PC-9 (cell line): ENCODE measurements around the gene HDAC7. TPM values are rescaled to one million over a fixed set of nuclear protein-coding genes. Genes with fewer than 3 reads are reported as not detected.

Experiments used
- BruUV-seq: library from RNA; stranded (reverse); fragments of 400-500 nt; replicated peaks from 2 replicates; lab custom pipeline; 2021; lab: Mats Ljungman, UMichigan
- CTCF ChIA-PET: fragments of 300-600 bp; sonication (Branson Sonifier 250); formaldehyde crosslinking; loops from one replicate; lab custom pipeline; 2022; ENCODE audit warnings: antibody characterized with exemption; lab: Charles Lee
- POLR2A ChIA-PET: fragments of 300-600 bp; sonication (Branson Sonifier 250); formaldehyde crosslinking; loops from one replicate; lab custom pipeline; 2022; ENCODE audit warnings: antibody characterized with exemption; ENCODE audit not compliant: unreplicated experiment; lab: Charles Lee
- DNase-seq, 2 experiments: peaks; one replicate each; pipeline versions ENCODE4 v3.0.0 to v3.0.0-alpha.2; 2015 to 2022; ENCODE audit warnings: mixed read lengths in 1 of 2
- H2AFZ ChIP-seq: fragments of 200-600 bp; sonication (generic); 2 replicates; pipeline ENCODE4 v1.8.1; 2017; ENCODE audit warnings: antibody characterized with exemption
- H3F3A ChIP-seq: fragments of 200-600 bp; sonication (generic); 2 replicates; pipeline ENCODE4 v1.8.1; 2017; ENCODE audit warnings: antibody characterized with exemption, mild to moderate bottlenecking, low read depth; ENCODE audit not compliant: insufficient read depth
- H3K27ac ChIP-seq: fragments of 200-600 bp; sonication (generic); 2 replicates; pipeline ENCODE4 v1.6.1; 2016; ENCODE audit warnings: mixed run types
- H3K27me3 ChIP-seq: fragments of 200-600 bp; sonication (generic); 2 replicates; pipeline ENCODE4 v1.6.1; 2016; ENCODE audit warnings: low read depth, mixed run types; ENCODE audit not compliant: insufficient read depth
- H3K36me3 ChIP-seq: fragments of 200-600 bp; sonication (generic); 2 replicates; pipeline ENCODE4 v1.6.1; 2016; ENCODE audit warnings: low read depth, mixed run types
- H3K4me1 ChIP-seq: fragments of 200-600 bp; sonication (generic); replicated peaks from 2 replicates; pipeline ENCODE4 v1.6.1; 2016; ENCODE audit warnings: mixed run types; ENCODE audit not compliant: insufficient read depth
- H3K4me2 ChIP-seq: fragments of 200-600 bp; sonication (generic); 2 replicates; pipeline ENCODE4 v1.6.1; 2017; ENCODE audit warnings: mixed run types
- H3K4me3 ChIP-seq: fragments of 200-600 bp; sonication (generic); 2 replicates; pipeline ENCODE4 v1.6.1; 2016; ENCODE audit warnings: mixed run types
- H3K79me2 ChIP-seq: fragments of 200-600 bp; sonication (generic); 2 replicates; pipeline ENCODE4 v1.6.1; 2017; ENCODE audit warnings: low read depth, mixed run types
- H3K9me2 ChIP-seq: fragments of 200-600 bp; sonication (generic); 2 replicates; pipeline ENCODE4 v1.8.1; 2017; ENCODE audit warnings: mild to moderate bottlenecking; ENCODE audit not compliant: insufficient read depth
- H3K9me3 ChIP-seq: fragments of 200-600 bp; sonication (generic); 2 replicates; pipeline ENCODE4 v1.8.1; 2016; ENCODE audit warnings: low read depth; ENCODE audit not compliant: insufficient read depth
- H4K20me1 ChIP-seq: fragments of 200-600 bp; sonication (generic); 2 replicates; pipeline ENCODE4 v1.8.1; 2017; ENCODE audit not compliant: insufficient read depth
- CTCF ChIP-seq: fragments of 200-600 bp; sonication (generic); conservative IDR thresholded peaks from 2 replicates; pipeline ENCODE4 v1.6.1; 2017; ENCODE audit warnings: mixed run types, antibody characterized with exemption, mild to moderate bottlenecking, moderate library complexity
- EZH2 ChIP-seq: fragments of 200-600 bp; sonication (generic); IDR thresholded peaks from 2 replicates; pipeline ENCODE4 v1.8.0; 2017; ENCODE audit warnings: antibody characterized with exemption, low read depth
- intact Hi-C: fragments of 100-400 bp; cut with micrococcal nuclease; formaldehyde crosslinking; loops from one replicate; pipeline ENCODE4 v1.10.0; 2022; ENCODE audit not compliant: unreplicated experiment
- total RNA-seq: library from RNA; stranded (reverse); gene quantifications from 2 replicates; pipeline ENCODE4 v1.2.3, GENCODE V29; 2021

HDAC7 gene
- total RNA-seq, 1 experiment from 2014 or later, result 106 TPM

GRCh38 chr12:47752121-47752520, 67.6 kb downstream of the HDAC7 start:
- ChIA-PET CTCF (no interaction called here), POLR2A (no interaction called here)
- no peaks in the 10 kb centered on the region for H3K9me2 ChIP-seq
- H2AFZ ChIP-seq, result no peak overlapping the region
- no peaks in the 10 kb centered on the region for H4K20me1 ChIP-seq
- H3K4me1 ChIP-seq, result peaks cover 71% of the 10 kb centered on the region
- no peaks in the 10 kb centered on the region for H3K9me3 ChIP-seq
- TF ChIP-seq CTCF (no peak), EZH2 (no peak)
- intact Hi-C loops, result loop anchor here (5.0 kb wide), 1 partner anchor 1370 kb away; no protein-coding TSS in a partner anchor
- no peak for DNase-seq
- peaks cover 53% of the 10 kb centered on the region for H3F3A ChIP-seq
- H3K4me3 ChIP-seq, result no peak overlapping the region; the same call in 1 of the 2 replicates
- H3K79me2 ChIP-seq, result peaks cover 12% of the 10 kb centered on the region; the same call in 1 of the 2 replicates
- BruUV-seq, result TSS peak; percentile 47
- H3K27ac ChIP-seq, result peak overlapping the region; percentile 75
- no peaks in the 10 kb centered on the region for H3K36me3 ChIP-seq
- peak overlapping the region; percentile 97 for H3K4me2 ChIP-seq
- H3K27me3 ChIP-seq, result no peaks in the 10 kb centered on the region

GRCh38 chr12:47751561-47751960, 68.1 kb downstream of the HDAC7 start:
- no TSS peak for BruUV-seq
- Histone ChIP-seq H3K4me1 (peaks cover 65% of the 10 kb centered on the region), H3K9me2 (no peaks in the 10 kb centered on the region), H3K27ac (peak overlapping the region; percentile 75), H3K4me2 (peak overlapping the region; percentile 97), H3K27me3 (no peaks in the 10 kb centered on the region), H3K9me3 (no peaks in the 10 kb centered on the region), H3K79me2 (peaks cover 8% of the 10 kb centered on the region; the same call in 1 of the 2 replicates), H2AFZ (no peak overlapping the region), H3K36me3 (no peaks in the 10 kb centered on the region), H4K20me1 (no peaks in the 10 kb centered on the region), H3F3A (peaks cover 53% of the 10 kb centered on the region), H3K4me3 (no peak overlapping the region)
- CTCF ChIA-PET, result no interaction called here
- POLR2A ChIA-PET, result no interaction called here
- no peak for DNase-seq
- intact Hi-C loops, result loop anchor here (5.0 kb wide), 1 partner anchor 1369 kb away; no protein-coding TSS in a partner anchor
- TF ChIP-seq EZH2 (no peak), CTCF (no peak)

GRCh38 chr12:47750916-47751470, 68.7 kb downstream of the HDAC7 start:
- POLR2A ChIA-PET, result no interaction called here
- H3K27ac ChIP-seq, result no peak overlapping the region

More at GRCh38 chr12:47750916-47751470, 68.7 kb downstream of the HDAC7 start:
- Histone ChIP-seq H3K9me3 (no peaks in the 10 kb centered on the region), H4K20me1 (no peaks in the 10 kb centered on the region), H3K4me3 (no peak overlapping the region), H2AFZ (no peak overlapping the region), H3F3A (peaks cover 53% of the 10 kb centered on the region), H3K79me2 (0 out of 2 replicates have a peak, but pooled peaks cover 3% of the 10 kb centered on the region), H3K9me2 (no peaks in the 10 kb centered on the region), H3K27me3 (no peaks in the 10 kb centered on the region), H3K4me2 (peak overlapping the region; percentile 97; the same call in 1 of the 2 replicates), H3K36me3 (no peaks in the 10 kb centered on the region), H3K4me1 (peaks cover 60% of the 10 kb centered on the region)
- DNase-seq, result no peak
- intact Hi-C loops, result loop anchor here (5.0 kb wide), 1 partner anchor 1369 kb away; no protein-coding TSS in a partner anchor
- CTCF ChIA-PET, result no interaction called here
- TF ChIP-seq EZH2, result no peak
- no peak for TF ChIP-seq CTCF
- no TSS peak for BruUV-seq
